ENCODE results near the gene AGBL4.

Gene AGBL4

GRCh38 chr1:48792961-48793360 lies 1230.8 kb downstream of the AGBL4 start:
- Histone ChIP-seq H3K27me3 (no peaks in the 10 kb centered on the region), H3K9me3 (no peaks in the 10 kb centered on the region), H3K27ac (no peak overlapping the region), H3K4me1 (ENCODE audit: control insufficient read depth in 1 of 2, insufficient read depth in 1 of 2, low read depth in 1 of 2, low read length in 1 of 2) (peaks cover 12 to 27% of the 10 kb centered on the region in 2 experiments), H3K4me3 (ENCODE audit: low read depth in 1 of 2, low read length in 1 of 2) (no peak overlapping the region), H3K36me3 (no peaks in the 10 kb centered on the region)
- TF ChIP-seq, protein P1, sequence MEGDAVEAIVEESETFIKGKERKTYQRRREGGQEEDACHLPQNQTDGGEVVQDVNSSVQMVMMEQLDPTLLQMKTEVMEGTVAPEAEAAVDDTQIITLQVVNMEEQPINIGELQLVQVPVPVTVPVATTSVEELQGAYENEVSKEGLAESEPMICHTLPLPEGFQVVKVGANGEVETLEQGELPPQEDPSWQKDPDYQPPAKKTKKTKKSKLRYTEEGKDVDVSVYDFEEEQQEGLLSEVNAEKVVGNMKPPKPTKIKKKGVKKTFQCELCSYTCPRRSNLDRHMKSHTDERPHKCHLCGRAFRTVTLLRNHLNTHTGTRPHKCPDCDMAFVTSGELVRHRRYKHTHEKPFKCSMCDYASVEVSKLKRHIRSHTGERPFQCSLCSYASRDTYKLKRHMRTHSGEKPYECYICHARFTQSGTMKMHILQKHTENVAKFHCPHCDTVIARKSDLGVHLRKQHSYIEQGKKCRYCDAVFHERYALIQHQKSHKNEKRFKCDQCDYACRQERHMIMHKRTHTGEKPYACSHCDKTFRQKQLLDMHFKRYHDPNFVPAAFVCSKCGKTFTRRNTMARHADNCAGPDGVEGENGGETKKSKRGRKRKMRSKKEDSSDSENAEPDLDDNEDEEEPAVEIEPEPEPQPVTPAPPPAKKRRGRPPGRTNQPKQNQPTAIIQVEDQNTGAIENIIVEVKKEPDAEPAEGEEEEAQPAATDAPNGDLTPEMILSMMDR (IDR thresholded peaks at IDR 0.05), result no peak

DNA sequence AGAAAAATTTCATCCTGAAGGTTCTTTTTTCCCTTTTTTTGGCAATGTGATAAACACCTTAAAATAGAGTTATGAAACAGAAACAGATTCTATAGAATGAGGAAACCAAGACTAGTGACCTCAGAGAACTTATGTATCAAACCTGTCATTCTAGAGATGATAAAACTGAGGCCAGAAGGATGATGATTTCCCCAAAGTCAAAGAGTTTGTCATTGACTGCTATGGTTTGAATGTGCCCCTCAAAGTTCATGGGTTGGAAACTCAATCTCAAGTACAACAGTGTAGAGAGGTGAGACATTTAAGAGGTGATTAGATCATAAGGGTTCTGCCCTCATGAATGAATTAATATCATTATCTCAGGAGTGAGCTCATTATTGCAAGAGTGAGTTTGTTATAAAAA lies 1233.4 kb downstream of the AGBL4 start:
- H3K27ac ChIP-seq, result no peak overlapping the region
- peaks cover 12 to 27% of the 10 kb centered on the region in 2 experiments for H3K4me1 ChIP-seq (ENCODE audit: control insufficient read depth in 1 of 2, insufficient read depth in 1 of 2, low read depth in 1 of 2, low read length in 1 of 2)
- H3K27me3 ChIP-seq, result no peaks in the 10 kb centered on the region
- TF ChIP-seq, protein P1 (IDR thresholded peaks at IDR 0.05), result no peak
- no peaks in the 10 kb centered on the region for H3K36me3 ChIP-seq
- H3K9me3 ChIP-seq, result no peaks in the 10 kb centered on the region
- H3K4me3 ChIP-seq (ENCODE audit: low read depth in 1 of 2, low read length in 1 of 2), result no peak overlapping the region

- no peaks in the 10 kb centered on the region for H3K9me3 ChIP-seq
- no peak overlapping the region for H3K4me3 ChIP-seq (ENCODE audit: low read depth in 1 of 2, low read length in 1 of 2)
- H3K4me1 ChIP-seq (ENCODE audit: control insufficient read depth in 1 of 2, insufficient read depth in 1 of 2, low read depth in 1 of 2, low read length in 1 of 2), result peaks cover 12 to 25% of the 10 kb centered on the region in 2 experiments
- TF ChIP-seq, protein P1 (IDR thresholded peaks at IDR 0.05), result no peak
- H3K27me3 ChIP-seq, result no peaks in the 10 kb centered on the region
- no peaks in the 10 kb centered on the region for H3K36me3 ChIP-seq
- no peak overlapping the region for H3K27ac ChIP-seq
Observed at GRCh38 chr1:48789903-48790302, 1233.9 kb downstream of the AGBL4 start.

GRCh38 chr1:48785869-48786268 lies 1237.9 kb downstream of the AGBL4 start:
- TF ChIP-seq, protein P1 (IDR thresholded peaks at IDR 0.05), result no peak
- no peaks in the 10 kb centered on the region for H3K9me3 ChIP-seq
- H3K27me3 ChIP-seq, result no peaks in the 10 kb centered on the region
- no peak overlapping the region for H3K4me3 ChIP-seq (ENCODE audit: low read depth in 1 of 2, low read length in 1 of 2)
- no peaks in the 10 kb centered on the region for H3K36me3 ChIP-seq
- H3K27ac ChIP-seq, result no peak overlapping the region
- peaks cover 0 to 8% of the 10 kb centered on the region in 2 experiments for H3K4me1 ChIP-seq (ENCODE audit: control insufficient read depth in 1 of 2, insufficient read depth in 1 of 2, low read depth in 1 of 2, low read length in 1 of 2)

DNA sequence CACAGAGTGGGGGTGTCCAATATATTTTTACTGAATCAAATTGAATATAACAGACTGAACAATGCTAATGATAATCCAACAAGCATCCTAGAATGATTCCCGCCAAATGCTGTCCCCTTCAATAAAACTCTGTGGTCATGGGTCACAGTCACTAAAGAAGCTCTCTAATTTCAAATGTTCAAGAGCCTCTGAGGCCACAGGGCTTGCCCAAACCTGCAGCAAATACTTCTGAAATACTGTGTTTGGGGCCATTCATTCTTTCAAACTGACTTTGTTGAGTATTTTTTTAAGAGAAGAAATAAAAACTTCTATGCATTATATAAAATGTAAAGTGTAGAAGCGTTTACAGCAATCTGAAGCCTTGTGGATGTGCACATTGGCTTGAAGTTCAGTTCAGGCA lies 1239.5 kb downstream of the AGBL4 start:
- no peaks in the 10 kb centered on the region for H3K9me3 ChIP-seq
- no peak overlapping the region for H3K4me3 ChIP-seq (ENCODE audit: low read depth in 1 of 2, low read length in 1 of 2)
- H3K27me3 ChIP-seq, result no peaks in the 10 kb centered on the region
- no peaks in the 10 kb centered on the region for H3K36me3 ChIP-seq
- TF ChIP-seq, protein P1 (IDR thresholded peaks at IDR 0.05), result no peak
- H3K4me1 ChIP-seq (ENCODE audit: control insufficient read depth in 1 of 2, insufficient read depth in 1 of 2, low read depth in 1 of 2, low read length in 1 of 2), result no peaks in the 10 kb centered on the region
- no peak overlapping the region for H3K27ac ChIP-seq

Data from neutrophil (primary cell).